Mesothelial cell of epicardium (in vitro differentiated cells): ENCODE measurements around the gene DNAAF3. TPM values are rescaled to one million over a fixed set of nuclear protein-coding genes. Genes with fewer than 3 reads are reported as not detected.

Source experiments
- microRNA-seq: library from miRNA; unstranded; fragments of <30 nt; microRNA quantifications from one replicate; pipeline ENCODE4 v1.2.0, GENCODE V29; 2021; ENCODE audit warnings: inconsistent platforms, mixed read lengths
- total RNA-seq: library from RNA; stranded (reverse); gene quantifications from 3 replicates; pipeline ENCODE4 v1.2.1, GENCODE V29; 2021

The DNAAF3 gene
- total RNA-seq, 1 donor from 2014 or later: 4.4 TPM

Small RNAs within 50 kb of the gene (microRNA-seq; reads per million reads assigned to microRNA genes)
- gene MIR7975: not detected

Other genes starting within 250 kb of the DNAAF3 start
- 0.07 to 0.09 TPM in 2 of 3 replicates, not detected in the other for gene NLRP7, start 219.1 kb downstream of the DNAAF3 start, total RNA-seq
- 54.1 to 56.8 TPM (median 56.2 TPM) in 3 replicates for gene NLRP2, start 200.2 kb downstream of the DNAAF3 start, total RNA-seq
- gene GP6, start 128.3 kb downstream of the DNAAF3 start, total RNA-seq: 0.78 to 1.4 TPM (median 1.4 TPM) in 3 replicates
- gene RDH13, start 103.5 kb downstream of the DNAAF3 start, total RNA-seq: 81.0 to 88.6 TPM (median 85.7 TPM) in 3 replicates
- 375 to 425 TPM (median 396 TPM) in 3 replicates for gene EPS8L1, start 90.7 kb downstream of the DNAAF3 start, total RNA-seq
- gene PPP1R12C, start 49.0 kb downstream of the DNAAF3 start, total RNA-seq: 100 to 111 TPM (median 109 TPM) in 3 replicates
- 47.5 to 57.5 TPM (median 48.9 TPM) in 3 replicates for gene TNNT1, start 17.4 kb downstream of the DNAAF3 start, total RNA-seq
- gene TNNI3, start 8.9 kb downstream of the DNAAF3 start, total RNA-seq: 6.3 to 9.1 TPM (median 8.9 TPM) in 3 replicates
- gene SYT5, start 13.7 kb upstream of the DNAAF3 start, total RNA-seq: 0.32 to 0.67 TPM (median 0.47 TPM) in 3 replicates
- gene PTPRH, start 42.9 kb upstream of the DNAAF3 start, total RNA-seq: 10.4 to 10.7 TPM (median 10.5 TPM) in 3 replicates
- gene TMEM86B, start 62.1 kb upstream of the DNAAF3 start, total RNA-seq: 5.9 to 6.7 TPM (median 6.7 TPM) in 3 replicates
- gene PPP6R1, start 92.4 kb upstream of the DNAAF3 start, total RNA-seq: 70.1 to 73.0 TPM (median 71.5 TPM) in 3 replicates
- gene HSPBP1, start 113.5 kb upstream of the DNAAF3 start, total RNA-seq: 28.9 to 30.4 TPM (median 29.1 TPM) in 3 replicates
- gene BRSK1, start 117.4 kb upstream of the DNAAF3 start, total RNA-seq: 38.5 to 46.0 TPM (median 43.4 TPM) in 3 replicates
- not detected in 3 replicates for gene TMEM150B, start 158.7 kb upstream of the DNAAF3 start, total RNA-seq
- 51.3 to 54.0 TPM (median 51.9 TPM) in 3 replicates for gene KMT5C, start 173.3 kb upstream of the DNAAF3 start, total RNA-seq
- gene COX6B2, start 188.1 kb upstream of the DNAAF3 start, total RNA-seq: 7.3 to 11.5 TPM (median 7.3 TPM) in 3 replicates
- gene GARIN5B, start 196.6 kb upstream of the DNAAF3 start, total RNA-seq: 0.13 to 0.34 TPM (median 0.27 TPM) in 3 replicates
- gene IL11, start 203.8 kb upstream of the DNAAF3 start, total RNA-seq: 10.0 to 12.9 TPM (median 11.6 TPM) in 3 replicates
- gene TMEM190, start 210.2 kb upstream of the DNAAF3 start, total RNA-seq: 2.2 to 2.4 TPM (median 2.4 TPM) in 3 replicates
- gene TMEM238, start 217.7 kb upstream of the DNAAF3 start, total RNA-seq: 2.3 to 2.9 TPM (median 2.3 TPM) in 3 replicates
- 1,773 to 1,819 TPM (median 1,790 TPM) in 3 replicates for gene RPL28, start 219.3 kb upstream of the DNAAF3 start, total RNA-seq
- gene UBE2S, start 241.2 kb upstream of the DNAAF3 start, total RNA-seq: 65.3 to 77.0 TPM (median 73.2 TPM) in 3 replicates